ENCODE results near the gene CUX1.

The CUX1 gene

GRCh38 chr7:102266541-102266940 is 449.1 kb downstream of the CUX1 start:
- Histone ChIP-seq H3K9ac (ENCODE audit: low read depth, low read length) (no peak overlapping the region), H3K36me3 (ENCODE audit: insufficient read depth, low read length) (no peaks in the 10 kb centered on the region), H3K4me1 (ENCODE audit: insufficient read depth, low read length) (no peaks in the 10 kb centered on the region; the same call in 1 of the 2 replicates), H3K4me3 (ENCODE audit: low read length) (no peak overlapping the region), H3K27ac (ENCODE audit: low read depth, low read length) (no peak overlapping the region), H3K27me3 (ENCODE audit: insufficient read depth, low read length) (no peaks in the 10 kb centered on the region), H3K9me3 (ENCODE audit: insufficient read depth, low read depth, low read length) (no peaks in the 10 kb centered on the region)
- 92% methylated on average over 14 of the region's 14 CpGs for WGBS

GRCh38 chr7:102268635-102269034 is 451.2 kb downstream of the CUX1 start:
- Histone ChIP-seq H3K36me3 (ENCODE audit: insufficient read depth, low read length) (no peaks in the 10 kb centered on the region), H3K9ac (ENCODE audit: low read depth, low read length) (no peak overlapping the region), H3K4me1 (ENCODE audit: insufficient read depth, low read length) (peaks cover 3% of the 10 kb centered on the region), H3K9me3 (ENCODE audit: insufficient read depth, low read depth, low read length) (no peaks in the 10 kb centered on the region), H3K4me3 (ENCODE audit: low read length) (no peak overlapping the region), H3K27me3 (ENCODE audit: insufficient read depth, low read length) (no peaks in the 10 kb centered on the region), H3K27ac (ENCODE audit: low read depth, low read length) (no peak overlapping the region)
- WGBS: 97% methylated on average over 9 of the region's 10 CpGs

GRCh38 chr7:102270178-102270887 is 452.9 kb downstream of the CUX1 start:
- Histone ChIP-seq H3K9ac (ENCODE audit: low read depth, low read length) (no peak overlapping the region), H3K36me3 (ENCODE audit: insufficient read depth, low read length) (no peaks in the 10 kb centered on the region), H3K4me1 (ENCODE audit: insufficient read depth, low read length) (peaks cover 5% of the 10 kb centered on the region; the same call in 1 of the 2 replicates), H3K27me3 (ENCODE audit: insufficient read depth, low read length) (no peaks in the 10 kb centered on the region), H3K4me3 (ENCODE audit: low read length) (no peak overlapping the region), H3K9me3 (ENCODE audit: insufficient read depth, low read depth, low read length) (no peaks in the 10 kb centered on the region), H3K27ac (ENCODE audit: low read depth, low read length) (no peak overlapping the region)
- WGBS: 83% methylated on average over 13 of the region's 13 CpGs

GRCh38 chr7:102271158-102271798 is 453.9 kb downstream of the CUX1 start:
- Histone ChIP-seq H3K27me3 (ENCODE audit: insufficient read depth, low read length) (no peaks in the 10 kb centered on the region), H3K9me3 (ENCODE audit: insufficient read depth, low read depth, low read length) (no peaks in the 10 kb centered on the region), H3K4me3 (ENCODE audit: low read length) (no peak overlapping the region), H3K27ac (ENCODE audit: low read depth, low read length) (no peak overlapping the region), H3K9ac (ENCODE audit: low read depth, low read length) (no peak overlapping the region), H3K4me1 (ENCODE audit: insufficient read depth, low read length) (peaks cover 5% of the 10 kb centered on the region; the same call in 1 of the 2 replicates), H3K36me3 (ENCODE audit: insufficient read depth, low read length) (no peaks in the 10 kb centered on the region)
- WGBS: 93% methylated on average over 10 of the region's 10 CpGs

- no peaks in the 10 kb centered on the region for H3K9me3 ChIP-seq (ENCODE audit: insufficient read depth, low read depth, low read length)
- no peaks in the 10 kb centered on the region for H3K27me3 ChIP-seq (ENCODE audit: insufficient read depth, low read length)
- 66% methylated on average over 21 of the region's 21 CpGs for WGBS
- H3K9ac ChIP-seq (ENCODE audit: low read depth, low read length): no peak overlapping the region
- H3K4me1 ChIP-seq (ENCODE audit: insufficient read depth, low read length): peaks cover 5% of the 10 kb centered on the region; the same call in 1 of the 2 replicates
- H3K27ac ChIP-seq (ENCODE audit: low read depth, low read length): no peak overlapping the region
- H3K36me3 ChIP-seq (ENCODE audit: insufficient read depth, low read length): no peaks in the 10 kb centered on the region
- no peak overlapping the region for H3K4me3 ChIP-seq (ENCODE audit: low read length)
These were observed 454.9 kb downstream of the CUX1 start for GRCh38 chr7:102272075-102272916.

GRCh38 chr7:102272917-102273748 is 455.7 kb downstream of the CUX1 start:
- Histone ChIP-seq H3K4me3 (ENCODE audit: low read length) (no peak overlapping the region), H3K9ac (ENCODE audit: low read depth, low read length) (no peak overlapping the region)

GRCh38 chr7:102273749-102274712 is 456.6 kb downstream of the CUX1 start:
- Histone ChIP-seq H3K27me3 (ENCODE audit: insufficient read depth, low read length) (no peaks in the 10 kb centered on the region), H3K4me3 (ENCODE audit: low read length) (no peak overlapping the region), H3K9me3 (ENCODE audit: insufficient read depth, low read depth, low read length) (no peaks in the 10 kb centered on the region), H3K4me1 (ENCODE audit: insufficient read depth, low read length) (peaks cover 5% of the 10 kb centered on the region; the same call in 1 of the 2 replicates), H3K9ac (ENCODE audit: low read depth, low read length) (no peak overlapping the region), H3K27ac (ENCODE audit: low read depth, low read length) (no peak overlapping the region), H3K36me3 (ENCODE audit: insufficient read depth, low read length) (no peaks in the 10 kb centered on the region)
- WGBS: 74% methylated on average over 23 of the region's 23 CpGs

More at GRCh38 chr7:102272917-102273748, 455.7 kb downstream of the CUX1 start:
- 93% methylated on average over 16 of the region's 16 CpGs for WGBS
- H3K36me3 ChIP-seq (ENCODE audit: insufficient read depth, low read length): no peaks in the 10 kb centered on the region
- H3K27me3 ChIP-seq (ENCODE audit: insufficient read depth, low read length): no peaks in the 10 kb centered on the region
- no peak overlapping the region for H3K27ac ChIP-seq (ENCODE audit: low read depth, low read length)
- peaks cover 5% of the 10 kb centered on the region; the same call in 1 of the 2 replicates for H3K4me1 ChIP-seq (ENCODE audit: insufficient read depth, low read length)
- H3K9me3 ChIP-seq (ENCODE audit: insufficient read depth, low read depth, low read length): no peaks in the 10 kb centered on the region

GRCh38 chr7:102275123-102275703 is 457.8 kb downstream of the CUX1 start:
- 91% methylated on average over 10 of the region's 10 CpGs for WGBS
- Histone ChIP-seq H3K4me3 (ENCODE audit: low read length) (no peak overlapping the region), H3K4me1 (ENCODE audit: insufficient read depth, low read length) (peaks cover 5% of the 10 kb centered on the region; the same call in 1 of the 2 replicates), H3K9ac (ENCODE audit: low read depth, low read length) (no peak overlapping the region), H3K9me3 (ENCODE audit: insufficient read depth, low read depth, low read length) (no peaks in the 10 kb centered on the region), H3K27ac (ENCODE audit: low read depth, low read length) (no peak overlapping the region), H3K27me3 (ENCODE audit: insufficient read depth, low read length) (no peaks in the 10 kb centered on the region), H3K36me3 (ENCODE audit: insufficient read depth, low read length) (no peaks in the 10 kb centered on the region)

- Histone ChIP-seq H3K4me3 (ENCODE audit: low read length) (no peak overlapping the region), H3K36me3 (ENCODE audit: insufficient read depth, low read length) (no peaks in the 10 kb centered on the region), H3K4me1 (ENCODE audit: insufficient read depth, low read length) (peaks cover 5% of the 10 kb centered on the region; the same call in 1 of the 2 replicates), H3K27ac (ENCODE audit: low read depth, low read length) (no peak overlapping the region), H3K9ac (ENCODE audit: low read depth, low read length) (no peak overlapping the region), H3K27me3 (ENCODE audit: insufficient read depth, low read length) (no peaks in the 10 kb centered on the region), H3K9me3 (ENCODE audit: insufficient read depth, low read depth, low read length) (no peaks in the 10 kb centered on the region)
- WGBS: 87% methylated on average over 10 of the region's 10 CpGs
These were observed 460.5 kb downstream of the CUX1 start for GRCh38 chr7:102277901-102278300.

All from HUES64 (cell line).